ENCODE results near the gene PDE11A.

Gene PDE11A

GRCh38 chr2:177598326-177599138, 474.0 kb downstream of the PDE11A start:
- peak; percentile 60 for DNase-seq (ENCODE audit: low spot score)

- DNase-seq (ENCODE audit: low spot score), result no peak
These were observed 474.8 kb downstream of the PDE11A start for GRCh38 chr2:177597759-177598158.

- DNase-seq (ENCODE audit: low spot score), result no peak
These were observed 475.7 kb downstream of the PDE11A start for GRCh38 chr2:177596866-177597265.

- DNase-seq (ENCODE audit: low spot score), result peak; percentile 23
These were observed 477.3 kb downstream of the PDE11A start for GRCh38 chr2:177595126-177595845.

GRCh38 chr2:177593402-177593801, 479.2 kb downstream of the PDE11A start:
- DNase-seq (ENCODE audit: low spot score), result no peak

- no peak for DNase-seq (ENCODE audit: low spot score)
These were observed 479.6 kb downstream of the PDE11A start for GRCh38 chr2:177592945-177593344.

GRCh38 chr2:177592397-177592796, 480.2 kb downstream of the PDE11A start:
- DNase-seq (ENCODE audit: low spot score), result no peak

GRCh38 chr2:177589186-177589585, 483.4 kb downstream of the PDE11A start:
- no peak for DNase-seq (ENCODE audit: low spot score)

GRCh38 chr2:177588671-177589070, 483.9 kb downstream of the PDE11A start:
- DNase-seq (ENCODE audit: low spot score), result no peak

- no peak for DNase-seq (ENCODE audit: low spot score)
These were observed 485.2 kb downstream of the PDE11A start for GRCh38 chr2:177587371-177587770.

GRCh38 chr2:177586154-177586553, 486.4 kb downstream of the PDE11A start:
- DNase-seq (ENCODE audit: low spot score), result no peak

GRCh38 chr2:177585234-177585863, 487.2 kb downstream of the PDE11A start:
- DNase-seq (ENCODE audit: low spot score), result no peak

GRCh38 chr2:177584030-177584692, 488.4 kb downstream of the PDE11A start:
- DNase-seq (ENCODE audit: low spot score), result no peak

GRCh38 chr2:177582000-177582399, 490.6 kb downstream of the PDE11A start:
- DNase-seq (ENCODE audit: low spot score), result no peak

GRCh38 chr2:177579486-177580036, 493.0 kb downstream of the PDE11A start:
- no peak for DNase-seq (ENCODE audit: low spot score)

GRCh38 chr2:177578454-177578853, 494.1 kb downstream of the PDE11A start:
- DNase-seq (ENCODE audit: low spot score), result no peak

GRCh38 chr2:177577075-177577474, 495.5 kb downstream of the PDE11A start:
- no peak for DNase-seq (ENCODE audit: low spot score)

- no peak for DNase-seq (ENCODE audit: low spot score)
These were observed 497.2 kb downstream of the PDE11A start for GRCh38 chr2:177575358-177575757.

GRCh38 chr2:177574356-177574755, 498.2 kb downstream of the PDE11A start:
- no peak for DNase-seq (ENCODE audit: low spot score)

Data from Ammon's horn (tissue), 1 donor.